SU-DHL-6 (cell line): ENCODE results near the gene HIVEP3.

Source experiments
- EZH2phosphoT487 ChIP-seq: fragments of 200-600 bp; sonication (generic), shearing (Covaris generic); conservative IDR thresholded peaks from 2 replicates; pipeline ENCODE4 v1.6.1; 2018; ENCODE audit warnings: mild to moderate bottlenecking, antibody characterized with exemption, low read length, moderate library complexity, mixed read lengths
- TF ChIP-seq, protein P1 (sequence below): fragments of 200-600 bp; sonication (generic); IDR thresholded peaks from one replicate; pipeline ENCODE4 v1.5.1; 2017; ENCODE audit warnings: antibody characterized with exemption, mild to moderate bottlenecking, low read length, moderate library complexity; ENCODE audit not compliant: insufficient read depth, poor library complexity, severe bottlenecking

DNA sequence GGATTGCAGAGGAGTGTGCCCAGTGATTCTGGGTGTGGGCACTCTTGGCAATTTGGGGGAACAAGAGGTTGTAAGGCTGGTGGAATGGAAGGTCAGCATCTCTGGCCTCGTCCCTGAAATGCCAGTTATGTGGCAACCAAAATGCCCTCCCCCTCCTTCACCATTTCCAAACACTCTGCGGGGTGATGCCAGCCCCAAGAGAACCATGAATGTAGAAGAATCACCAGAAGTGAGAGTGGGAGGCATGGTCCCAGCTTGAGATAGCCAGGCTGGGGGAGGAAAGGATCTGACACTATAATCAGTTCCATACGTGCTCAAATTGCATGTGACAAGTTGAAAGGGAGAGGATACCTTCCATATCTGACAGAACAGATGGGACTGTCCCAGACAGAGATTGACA, 345.5 kb downstream of the HIVEP3 start:
- no peak for TF ChIP-seq EZH2phosphoT487
- TF ChIP-seq, protein P1, sequence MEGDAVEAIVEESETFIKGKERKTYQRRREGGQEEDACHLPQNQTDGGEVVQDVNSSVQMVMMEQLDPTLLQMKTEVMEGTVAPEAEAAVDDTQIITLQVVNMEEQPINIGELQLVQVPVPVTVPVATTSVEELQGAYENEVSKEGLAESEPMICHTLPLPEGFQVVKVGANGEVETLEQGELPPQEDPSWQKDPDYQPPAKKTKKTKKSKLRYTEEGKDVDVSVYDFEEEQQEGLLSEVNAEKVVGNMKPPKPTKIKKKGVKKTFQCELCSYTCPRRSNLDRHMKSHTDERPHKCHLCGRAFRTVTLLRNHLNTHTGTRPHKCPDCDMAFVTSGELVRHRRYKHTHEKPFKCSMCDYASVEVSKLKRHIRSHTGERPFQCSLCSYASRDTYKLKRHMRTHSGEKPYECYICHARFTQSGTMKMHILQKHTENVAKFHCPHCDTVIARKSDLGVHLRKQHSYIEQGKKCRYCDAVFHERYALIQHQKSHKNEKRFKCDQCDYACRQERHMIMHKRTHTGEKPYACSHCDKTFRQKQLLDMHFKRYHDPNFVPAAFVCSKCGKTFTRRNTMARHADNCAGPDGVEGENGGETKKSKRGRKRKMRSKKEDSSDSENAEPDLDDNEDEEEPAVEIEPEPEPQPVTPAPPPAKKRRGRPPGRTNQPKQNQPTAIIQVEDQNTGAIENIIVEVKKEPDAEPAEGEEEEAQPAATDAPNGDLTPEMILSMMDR: no peak
